Stimulated activated CD8-positive, alpha-beta memory T cell treated with anti-CD3 and anti-CD28 coated beads, Interleukin-4, amount 100 ng/mL, for 4 hours (primary cell): ENCODE measurements around the gene LRIG2.
A peak's percentile ranks its signal among the peaks of the same experiment; 100 is the strongest.
"Not testable (repeated sequence)": the region's sequence is repeated elsewhere in the genome, so short reads cannot be mapped to it uniquely, and the experiment has no call there.

Experiments used
- DNase-seq, 2 donors: peaks; one replicate each; pipeline ENCODE4 v3.0.0-alpha.2; 2020; ENCODE audit warnings: low read depth in 2 of 2, low spot score in 1 of 2

The LRIG2 gene

GRCh38 chr1:113072757-113073478 is at the start of gene LRIG2:
TSS of gene LRIG2 (plus strand) at chr1:113073198. CDS start at chr1:113073407, 209 bp downstream.
- DNase-seq: peak; percentile 97 to 98

GRCh38 chr1:113023316-113023715 is 49.7 kb upstream of the LRIG2 start:
- not testable (repeated sequence) for DNase-seq

GRCh38 chr1:113027007-113027406 is 46.0 kb upstream of the LRIG2 start:
- DNase-seq: no peak

- DNase-seq: no peak
These were observed 45.5 kb upstream of the LRIG2 start for GRCh38 chr1:113027449-113027848.

GRCh38 chr1:113029822-113030221 is 43.2 kb upstream of the LRIG2 start:
- no peak for DNase-seq

- no peak for DNase-seq
These were observed 41.6 kb upstream of the LRIG2 start for GRCh38 chr1:113031171-113031933.

- no peak for DNase-seq
These were observed 37.9 kb upstream of the LRIG2 start for GRCh38 chr1:113035086-113035485.

- DNase-seq: no peak
These were observed 36.2 kb upstream of the LRIG2 start for GRCh38 chr1:113036639-113037321.

GRCh38 chr1:113040041-113040440 is 33.0 kb upstream of the LRIG2 start:
- no peak for DNase-seq

GRCh38 chr1:113040718-113041412 is 32.1 kb upstream of the LRIG2 start:
- no peak for DNase-seq

GRCh38 chr1:113041569-113042284 is 31.3 kb upstream of the LRIG2 start:
- DNase-seq: no peak

- no peak for DNase-seq
These were observed 30.5 kb upstream of the LRIG2 start for GRCh38 chr1:113042285-113043143.

GRCh38 chr1:113043144-113043488 is 29.9 kb upstream of the LRIG2 start:
- not testable (repeated sequence) for DNase-seq

GRCh38 chr1:113046569-113046968 is 26.4 kb upstream of the LRIG2 start:
- DNase-seq: no peak

GRCh38 chr1:113048064-113048463 is 24.9 kb upstream of the LRIG2 start:
- DNase-seq: no peak

- no peak for DNase-seq
These were observed 19.5 kb upstream of the LRIG2 start for GRCh38 chr1:113053344-113054126.

GRCh38 chr1:113055570-113055969 is 17.4 kb upstream of the LRIG2 start:
- no peak for DNase-seq

GRCh38 chr1:113057006-113057405 is 16.0 kb upstream of the LRIG2 start:
- no peak for DNase-seq
